H9 (cell line): Measurements from ENCODE around the gene CFAP410. TPM values are rescaled to one million over a fixed set of nuclear protein-coding genes. Genes with fewer than 3 reads are reported as not detected.

Experiments
- DNase-seq: peaks from one replicate; pipeline ENCODE4 v3.0.0-alpha.2; 2017
- H2AFZ ChIP-seq: one replicate; pipeline ENCODE4 v1.6.1; 2013; ENCODE audit warnings: mild to moderate bottlenecking, low read length, control low read depth, moderate library complexity
- H2AK5ac ChIP-seq: 2 replicates; pipeline ENCODE4 v1.6.1; 2013; ENCODE audit warnings: low read length, control low read depth, mixed read lengths; ENCODE audit not compliant: insufficient read length
- H2BK120ac ChIP-seq: one replicate; pipeline ENCODE4 v1.6.1; 2013; ENCODE audit warnings: low read depth, mild to moderate bottlenecking, low read length, control low read depth, inconsistent platforms; ENCODE audit not compliant: poor library complexity, severe bottlenecking
- H2BK12ac ChIP-seq: 2 replicates; pipeline ENCODE4 v1.6.1; 2013; ENCODE audit warnings: low read length, control low read depth, mixed read lengths, low read depth; ENCODE audit not compliant: insufficient read length
- H2BK15ac ChIP-seq: 2 replicates; pipeline ENCODE4 v1.6.1; 2013; ENCODE audit warnings: low read depth, low read length, control low read depth
- H2BK20ac ChIP-seq: one replicate; pipeline ENCODE4 v1.6.1; 2013; ENCODE audit warnings: low read depth, mild to moderate bottlenecking, low read length, control low read depth, inconsistent platforms; ENCODE audit not compliant: poor library complexity, severe bottlenecking
- H2BK5ac ChIP-seq: 2 replicates; pipeline ENCODE4 v1.6.1; 2013; ENCODE audit warnings: low read length, control low read depth, mixed read lengths; ENCODE audit not compliant: insufficient read length
- H3K14ac ChIP-seq: 2 replicates; pipeline ENCODE4 v1.6.1; 2013; ENCODE audit warnings: low read length, control low read depth; ENCODE audit not compliant: insufficient read depth
- H3K18ac ChIP-seq: 2 replicates; pipeline ENCODE4 v1.6.1; 2013; ENCODE audit warnings: low read depth, mild to moderate bottlenecking, mixed read lengths, low read length, control low read depth; ENCODE audit not compliant: insufficient read length
- H3K23ac ChIP-seq: 2 replicates; pipeline ENCODE4 v1.6.1; 2013; ENCODE audit warnings: low read length, control low read depth, mixed read lengths, low read depth; ENCODE audit not compliant: insufficient read length
- H3K23me2 ChIP-seq: 2 replicates; pipeline ENCODE4 v1.6.1; 2013; ENCODE audit warnings: low read depth, mild to moderate bottlenecking, mixed read lengths, low read length, control low read depth; ENCODE audit not compliant: insufficient read length, poor library complexity, severe bottlenecking
- H3K27ac ChIP-seq: 2 replicates; pipeline ENCODE4 v1.5.1; 2013; ENCODE audit warnings: low read length, control low read depth, mixed read lengths, low read depth; ENCODE audit not compliant: insufficient read length
- H3K27me3 ChIP-seq: 2 replicates; pipeline ENCODE4 v1.6.1; 2013; ENCODE audit warnings: low read length, control low read depth, inconsistent platforms; ENCODE audit not compliant: insufficient read depth
- H3K4ac ChIP-seq: 2 replicates; pipeline ENCODE4 v1.6.1; 2013; ENCODE audit warnings: low read depth, mild to moderate bottlenecking, control low read depth, inconsistent platforms, low read length, moderate library complexity
- H3K4me1 ChIP-seq: 2 replicates; pipeline ENCODE4 v1.6.1; 2013; ENCODE audit warnings: low read length, control low read depth, inconsistent platforms; ENCODE audit not compliant: insufficient read depth
- H3K4me2 ChIP-seq: 2 replicates; pipeline ENCODE4 v1.6.1; 2013; ENCODE audit warnings: low read length, control low read depth, mixed read lengths; ENCODE audit not compliant: insufficient read length, insufficient read depth
- H3K56ac ChIP-seq: 2 replicates; pipeline ENCODE4 v1.6.1; 2013; ENCODE audit warnings: low read depth, mild to moderate bottlenecking, mixed read lengths, low read length, control low read depth; ENCODE audit not compliant: insufficient read length
- H3K79me1 ChIP-seq: 2 replicates; pipeline ENCODE4 v1.6.1; 2013; ENCODE audit warnings: low read depth, mild to moderate bottlenecking, moderate library complexity, low read length, control low read depth, inconsistent platforms; ENCODE audit not compliant: insufficient read depth, poor library complexity, severe bottlenecking
- H3K79me2 ChIP-seq: 2 replicates; pipeline ENCODE4 v1.6.1; 2013; ENCODE audit warnings: low read length, control low read depth, inconsistent platforms; ENCODE audit not compliant: insufficient read depth
- H3K9ac ChIP-seq: 2 replicates; pipeline ENCODE4 v1.6.1; 2013; ENCODE audit warnings: low read length, control low read depth, mixed read lengths; ENCODE audit not compliant: insufficient read length; ENCODE audit errors: extremely low read depth
- H3K9me3 ChIP-seq: one replicate; pipeline ENCODE4 v1.6.1; 2013; ENCODE audit warnings: low read depth, low read length, inconsistent platforms; ENCODE audit not compliant: control insufficient read depth
- H3T11ph ChIP-seq: one replicate; pipeline ENCODE4 v1.6.1; 2013; ENCODE audit warnings: mild to moderate bottlenecking, low read length, control low read depth, inconsistent platforms
- H4K20me1 ChIP-seq: one replicate; pipeline ENCODE4 v1.6.1; 2013; ENCODE audit not compliant: control insufficient read depth, insufficient read length, insufficient read depth
- H4K5ac ChIP-seq: 2 replicates; pipeline ENCODE4 v1.6.1; 2013; ENCODE audit warnings: low read depth, mild to moderate bottlenecking, mixed read lengths, low read length, control low read depth; ENCODE audit not compliant: insufficient read length
- H4K8ac ChIP-seq: replicated peaks from 2 replicates; pipeline ENCODE4 v1.6.1; 2013; ENCODE audit warnings: low read length, control low read depth, mixed read lengths, low read depth; ENCODE audit not compliant: insufficient read length
- H4K91ac ChIP-seq: 2 replicates; pipeline ENCODE4 v1.6.1; 2013; ENCODE audit warnings: low read depth, mild to moderate bottlenecking, moderate library complexity, mixed read lengths, low read length, control low read depth; ENCODE audit not compliant: insufficient read length
- H3K27ac Mint-ChIP-seq, 3 experiments: 2 replicates in 2 of 3; 3 replicates in 1 of 3; pipeline ENCODE4 v1.8.0; 2020 to 2021; ENCODE audit warnings: mixed read lengths in 3 of 3, mild to moderate bottlenecking in 1 of 3, moderate library complexity in 1 of 3
- H3K27me3 Mint-ChIP-seq: 2 replicates; pipeline ENCODE4 v1.8.0; 2021; ENCODE audit warnings: low read depth, mild to moderate bottlenecking, moderate library complexity, mixed read lengths
- H3K36me3 Mint-ChIP-seq, 3 experiments: 2 replicates in 2 of 3; 3 replicates in 1 of 3; pipeline ENCODE4 v1.8.0; 2020 to 2021; ENCODE audit warnings: low read depth in 3 of 3, mixed read lengths in 3 of 3; ENCODE audit not compliant: insufficient read depth in 1 of 3
- H3K4me1 Mint-ChIP-seq, 2 experiments: 2 replicates each; pipeline ENCODE4 v1.8.0; 2020; ENCODE audit warnings: mixed read lengths in 2 of 2
- H3K4me3 Mint-ChIP-seq, 2 experiments: 2 replicates in 1 of 2; 3 replicates in 1 of 2; pipeline ENCODE4 v1.8.0; 2020 to 2021; ENCODE audit warnings: mild to moderate bottlenecking in 2 of 2, mixed read lengths in 2 of 2, moderate library complexity in 1 of 2
- H3K9me3 Mint-ChIP-seq, 2 experiments: 2 replicates in 1 of 2; 3 replicates in 1 of 2; pipeline ENCODE4 v1.8.0; 2020; ENCODE audit warnings: mild to moderate bottlenecking in 2 of 2, mixed read lengths in 2 of 2, moderate library complexity in 1 of 2
- WGBS: extraction: QIAGEN DNeasy Blood & Tissue Kit; methylation state at CpG from one replicate; pipeline ENCODE4 v1.1.7; 2013; ENCODE audit warnings: missing lambda C conversion rate, low lambda C conversion rate, mixed read lengths; ENCODE audit not compliant: insufficient read length; ENCODE audit errors: extremely low coverage; 5-methylcytosine and 5-hydroxymethylcytosine counted together
- total RNA-seq: library from RNA; stranded (reverse); gene quantifications from 2 replicates; pipeline ENCODE4 v1.2.1, GENCODE V29; 2021
- TF ChIP-seq, protein P1 (sequence below): fragments of 200-600 bp; sonication (generic); conservative IDR thresholded peaks from 3 replicates; pipeline ENCODE4 v1.8.0; 2021; ENCODE audit warnings: antibody characterized with exemption, mild to moderate bottlenecking

Gene CFAP410
- total RNA-seq, 1 experiment from 2014 or later, result 17.0 TPM

DNA sequence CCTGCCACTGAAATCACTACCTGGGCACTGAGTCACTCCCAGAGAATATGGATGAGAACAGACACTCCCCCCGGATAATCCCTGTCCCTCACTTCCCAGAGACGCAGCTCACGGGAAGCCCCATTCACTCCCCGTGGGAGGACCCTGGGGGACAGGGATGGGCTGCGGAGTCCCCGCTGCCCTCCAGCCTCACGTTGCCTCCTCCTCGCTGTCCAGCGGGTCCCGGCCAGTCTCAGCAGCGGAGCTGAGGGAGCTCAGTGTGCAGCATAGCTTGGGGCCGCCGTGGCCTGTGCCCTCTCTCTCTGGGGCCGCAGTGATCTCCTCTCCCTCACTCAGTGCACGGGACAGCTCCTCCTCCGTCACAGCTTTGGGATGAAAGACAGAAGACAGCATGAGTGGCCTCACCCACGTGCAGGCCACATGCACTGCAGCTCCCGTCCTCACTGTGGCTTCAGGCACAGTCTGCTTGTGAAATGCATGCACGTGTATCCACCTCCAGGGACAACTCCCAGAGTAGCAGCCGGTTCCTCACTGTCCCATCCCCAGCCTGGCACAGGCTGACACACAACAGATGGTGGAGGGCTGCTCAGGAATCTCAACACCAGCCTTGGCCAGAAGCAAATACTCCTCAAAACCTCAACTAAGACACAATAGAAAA is 7.4 kb downstream of the CFAP410 start:
- no peak for DNase-seq
- H3K4ac ChIP-seq, result no peak overlapping the region
- H3K27ac ChIP-seq, result no peak overlapping the region
- no peaks in the 10 kb centered on the region for H4K20me1 ChIP-seq
- no peaks in the 10 kb centered on the region for H3K79me1 ChIP-seq
- H3K56ac ChIP-seq, result no peak overlapping the region
- no peak overlapping the region for H3K23ac ChIP-seq
- Mint-ChIP-seq H3K9me3 (no peaks in the 10 kb centered on the region), H3K36me3 (peaks cover 0 to 10% (median 0%) of the 10 kb centered on the region in 3 experiments; a peak in 2 of 7 replicates), H3K4me3 (no peak overlapping the region; a peak in 1 of 5 replicates), H3K27ac (peak overlapping the region in 1 of 3 experiments; percentile 73; a peak in 2 of 7 replicates), H3K27me3 (no peaks in the 10 kb centered on the region), H3K4me1 (0 out of 4 replicates have a peak, but pooled peaks cover 0 to 3% of the 10 kb centered on the region in 2 experiments)
- no peak overlapping the region for H3K18ac ChIP-seq
- H2BK12ac ChIP-seq, result no peak overlapping the region
- no peak overlapping the region for H3K9ac ChIP-seq
- H3K14ac ChIP-seq, result no peak overlapping the region
- WGBS, result no CpG with 5 or more reads among the region's 20 CpGs
- no peak overlapping the region for H4K5ac ChIP-seq
- H3K4me2 ChIP-seq, result no peak overlapping the region
- no peak overlapping the region for H3T11ph ChIP-seq
- no peak overlapping the region for H2BK120ac ChIP-seq
- no peaks in the 10 kb centered on the region for H3K9me3 ChIP-seq
- H3K4me1 ChIP-seq, result no peaks in the 10 kb centered on the region
- no peak overlapping the region for H2BK5ac ChIP-seq
- H2BK20ac ChIP-seq, result no peak overlapping the region
- no peak overlapping the region for H4K8ac ChIP-seq
- no peak overlapping the region for H4K91ac ChIP-seq
- H3K23me2 ChIP-seq, result no peaks in the 10 kb centered on the region
- no peaks in the 10 kb centered on the region for H3K79me2 ChIP-seq
- no peak overlapping the region for H2BK15ac ChIP-seq
- no peaks in the 10 kb centered on the region for H3K27me3 ChIP-seq
- no peak overlapping the region for H2AFZ ChIP-seq
- no peak overlapping the region for H2AK5ac ChIP-seq
- TF ChIP-seq, protein P1, sequence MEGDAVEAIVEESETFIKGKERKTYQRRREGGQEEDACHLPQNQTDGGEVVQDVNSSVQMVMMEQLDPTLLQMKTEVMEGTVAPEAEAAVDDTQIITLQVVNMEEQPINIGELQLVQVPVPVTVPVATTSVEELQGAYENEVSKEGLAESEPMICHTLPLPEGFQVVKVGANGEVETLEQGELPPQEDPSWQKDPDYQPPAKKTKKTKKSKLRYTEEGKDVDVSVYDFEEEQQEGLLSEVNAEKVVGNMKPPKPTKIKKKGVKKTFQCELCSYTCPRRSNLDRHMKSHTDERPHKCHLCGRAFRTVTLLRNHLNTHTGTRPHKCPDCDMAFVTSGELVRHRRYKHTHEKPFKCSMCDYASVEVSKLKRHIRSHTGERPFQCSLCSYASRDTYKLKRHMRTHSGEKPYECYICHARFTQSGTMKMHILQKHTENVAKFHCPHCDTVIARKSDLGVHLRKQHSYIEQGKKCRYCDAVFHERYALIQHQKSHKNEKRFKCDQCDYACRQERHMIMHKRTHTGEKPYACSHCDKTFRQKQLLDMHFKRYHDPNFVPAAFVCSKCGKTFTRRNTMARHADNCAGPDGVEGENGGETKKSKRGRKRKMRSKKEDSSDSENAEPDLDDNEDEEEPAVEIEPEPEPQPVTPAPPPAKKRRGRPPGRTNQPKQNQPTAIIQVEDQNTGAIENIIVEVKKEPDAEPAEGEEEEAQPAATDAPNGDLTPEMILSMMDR, result no peak
